Measurements from ENCODE around the gene EXOC3L4.
A peak's percentile ranks its signal among the peaks of the same experiment; 100 is the strongest.

The EXOC3L4 gene

GRCh38 chr14:103132381-103133209 is 38.1 kb downstream of the EXOC3L4 start:
- TF ChIP-seq CTCF (IDR thresholded peaks at IDR 0.05; ENCODE audit: unreplicated experiment in 3 of 3), result no peak
- H3K36me3 Mint-ChIP-seq (ENCODE audit: low read depth), result peaks cover 13% of the 10 kb centered on the region
- H3K9me3 Mint-ChIP-seq, result no peaks in the 10 kb centered on the region
- peaks cover 41% of the 10 kb centered on the region for H3K4me1 Mint-ChIP-seq
- peaks cover 18% of the 10 kb centered on the region for H3K27me3 Mint-ChIP-seq (ENCODE audit: low read depth)
- H3K4me3 Mint-ChIP-seq, result peak overlapping the region in 1 of 3 experiments; percentile 23
- peak overlapping the region; percentile 37 to 55 (median 45) for H3K27ac Mint-ChIP-seq

GRCh38 chr14:103133210-103134140 is 39.0 kb downstream of the EXOC3L4 start:
- Mint-ChIP-seq H3K9me3 (no peaks in the 10 kb centered on the region), H3K27ac (no peak overlapping the region), H3K27me3 (ENCODE audit: low read depth) (peaks cover 15% of the 10 kb centered on the region), H3K36me3 (ENCODE audit: low read depth) (peaks cover 13% of the 10 kb centered on the region), H3K4me1 (peaks cover 42% of the 10 kb centered on the region), H3K4me3 (no peak overlapping the region)
- TF ChIP-seq CTCF (IDR thresholded peaks at IDR 0.05; ENCODE audit: unreplicated experiment in 3 of 3), result no peak

- Mint-ChIP-seq H3K9me3 (no peaks in the 10 kb centered on the region), H3K4me1 (peaks cover 39% of the 10 kb centered on the region), H3K36me3 (ENCODE audit: low read depth) (peaks cover 13% of the 10 kb centered on the region), H3K27me3 (ENCODE audit: low read depth) (peaks cover 12% of the 10 kb centered on the region), H3K27ac (peak overlapping the region in 1 of 3 experiments; percentile 31), H3K4me3 (no peak overlapping the region)
- TF ChIP-seq CTCF (IDR thresholded peaks at IDR 0.05; ENCODE audit: unreplicated experiment in 3 of 3), result no peak
These were observed 39.9 kb downstream of the EXOC3L4 start for GRCh38 chr14:103134405-103134804.

GRCh38 chr14:103134919-103135318 is 40.4 kb downstream of the EXOC3L4 start:
- H3K4me1 Mint-ChIP-seq, result peaks cover 44% of the 10 kb centered on the region
- H3K4me3 Mint-ChIP-seq, result no peak overlapping the region

More at GRCh38 chr14:103134919-103135318, 40.4 kb downstream of the EXOC3L4 start:
- H3K36me3 Mint-ChIP-seq (ENCODE audit: low read depth), result peaks cover 13% of the 10 kb centered on the region
- no peaks in the 10 kb centered on the region for H3K9me3 Mint-ChIP-seq
- peaks cover 7% of the 10 kb centered on the region for H3K27me3 Mint-ChIP-seq (ENCODE audit: low read depth)
- TF ChIP-seq CTCF (IDR thresholded peaks at IDR 0.05; ENCODE audit: unreplicated experiment in 3 of 3), result no peak
- H3K27ac Mint-ChIP-seq, result peak overlapping the region in 1 of 3 experiments; percentile 31
